ENCODE results near the gene TEAD4. TPM values are rescaled to one million over a fixed set of nuclear protein-coding genes. Genes with fewer than 3 reads are reported as not detected.
A peak's percentile ranks its signal among the peaks of the same experiment; 100 is the strongest.

The TEAD4 gene
- total RNA-seq, 1 experiment from 2014 or later, result 47.7 TPM

- Histone ChIP-seq H3K4me3 (no peak overlapping the region), H3K9me2 (ENCODE audit: insufficient read depth) (no peaks in the 10 kb centered on the region), H3K27me3 (ENCODE audit: insufficient read depth, low read depth) (no peaks in the 10 kb centered on the region), H2AFZ (no peak overlapping the region), H3K9me3 (ENCODE audit: insufficient read depth, low read depth) (no peaks in the 10 kb centered on the region), H3K79me2 (ENCODE audit: low read depth) (no peaks in the 10 kb centered on the region), H4K20me1 (ENCODE audit: insufficient read depth) (no peaks in the 10 kb centered on the region), H3K36me3 (ENCODE audit: low read depth) (no peaks in the 10 kb centered on the region), H3K27ac (no peak overlapping the region), H3F3A (ENCODE audit: insufficient read depth, low read depth) (no peaks in the 10 kb centered on the region), H3K4me1 (replicated peaks; ENCODE audit: insufficient read depth) (no peaks in the 10 kb centered on the region), H3K4me2 (no peak overlapping the region)
- no TSS peak for BruUV-seq (replicated peaks)
- POLR2A ChIA-PET (ENCODE audit: unreplicated experiment), result no interaction called here
- TF ChIP-seq EZH2 (IDR thresholded peaks at IDR 0.05; ENCODE audit: low read depth) (no peak), CTCF (conservative IDR thresholded peaks at IDR 0.05) (no peak)
- intact Hi-C loops (cut with micrococcal nuclease; ENCODE audit: unreplicated experiment), result no loop called here
- DNase-seq, result peak in 1 of 2 experiments; percentile 21
- CTCF ChIA-PET, result no interaction called here
Observed at GRCh38 chr12:3081886-3082285, 122.7 kb downstream of the TEAD4 start.

- Histone ChIP-seq H3K27ac (no peak overlapping the region), H3K4me2 (no peak overlapping the region), H3K4me3 (no peak overlapping the region), H3F3A (ENCODE audit: insufficient read depth, low read depth) (no peaks in the 10 kb centered on the region), H3K9me2 (ENCODE audit: insufficient read depth) (no peaks in the 10 kb centered on the region), H3K4me1 (replicated peaks; ENCODE audit: insufficient read depth) (no peaks in the 10 kb centered on the region), H4K20me1 (ENCODE audit: insufficient read depth) (no peaks in the 10 kb centered on the region), H3K9me3 (ENCODE audit: insufficient read depth, low read depth) (no peaks in the 10 kb centered on the region), H3K36me3 (ENCODE audit: low read depth) (no peaks in the 10 kb centered on the region), H3K79me2 (ENCODE audit: low read depth) (no peaks in the 10 kb centered on the region), H3K27me3 (ENCODE audit: insufficient read depth, low read depth) (no peaks in the 10 kb centered on the region), H2AFZ (no peak overlapping the region)
- POLR2A ChIA-PET (ENCODE audit: unreplicated experiment), result no interaction called here
- DNase-seq, result peak in 1 of 2 experiments; percentile 26
- no TSS peak for BruUV-seq (replicated peaks)
- CTCF ChIA-PET, result no interaction called here
- intact Hi-C loops (cut with micrococcal nuclease; ENCODE audit: unreplicated experiment), result no loop called here
- no peak for TF ChIP-seq EZH2 (IDR thresholded peaks at IDR 0.05; ENCODE audit: low read depth)
- TF ChIP-seq CTCF (conservative IDR thresholded peaks at IDR 0.05), result no peak
Observed at GRCh38 chr12:3083241-3083920, 124.2 kb downstream of the TEAD4 start.

GRCh38 chr12:3083921-3084347, 124.7 kb downstream of the TEAD4 start:
- Histone ChIP-seq H3K9me3 (ENCODE audit: insufficient read depth, low read depth) (no peaks in the 10 kb centered on the region), H4K20me1 (ENCODE audit: insufficient read depth) (no peaks in the 10 kb centered on the region), H3K79me2 (ENCODE audit: low read depth) (no peaks in the 10 kb centered on the region), H3K27me3 (ENCODE audit: insufficient read depth, low read depth) (no peaks in the 10 kb centered on the region), H3K36me3 (ENCODE audit: low read depth) (no peaks in the 10 kb centered on the region), H3K27ac (no peak overlapping the region), H3K4me1 (replicated peaks; ENCODE audit: insufficient read depth) (no peaks in the 10 kb centered on the region), H3K4me3 (no peak overlapping the region), H3F3A (ENCODE audit: insufficient read depth, low read depth) (no peaks in the 10 kb centered on the region), H3K4me2 (no peak overlapping the region), H2AFZ (no peak overlapping the region), H3K9me2 (ENCODE audit: insufficient read depth) (no peaks in the 10 kb centered on the region)
- CTCF ChIA-PET, result no interaction called here
- no peak for DNase-seq
- POLR2A ChIA-PET (ENCODE audit: unreplicated experiment), result no interaction called here
- TF ChIP-seq CTCF (conservative IDR thresholded peaks at IDR 0.05) (no peak), EZH2 (IDR thresholded peaks at IDR 0.05; ENCODE audit: low read depth) (no peak)
- intact Hi-C loops (cut with micrococcal nuclease; ENCODE audit: unreplicated experiment), result no loop called here
- no TSS peak for BruUV-seq (replicated peaks)

Data from PC-9 (cell line).